MM.1S (cell line): ENCODE results near the gene LDLRAD4.

Experiments used
- DNase-seq: peaks from one replicate; pipeline ENCODE4 v3.0.0-alpha.2; 2015
- H2AFZ ChIP-seq: fragments of 300-600 bp; sonication (generic); 2 replicates; pipeline ENCODE4 v1.6.0; 2016; ENCODE audit warnings: antibody characterized with exemption, low read length
- H3F3A ChIP-seq: fragments of 300-600 bp; sonication (generic); 2 replicates; pipeline ENCODE4 v1.6.1; 2016; ENCODE audit warnings: mild to moderate bottlenecking, antibody characterized with exemption, low read length, moderate library complexity, mixed read lengths; ENCODE audit not compliant: insufficient read depth
- H3K27ac ChIP-seq: fragments of 300-600 bp; sonication (generic); 2 replicates; pipeline ENCODE4 v1.5.1; 2016; ENCODE audit warnings: mild to moderate bottlenecking, low read length
- H3K27me3 ChIP-seq: fragments of 300-600 bp; sonication (generic); replicated peaks from 2 replicates; pipeline ENCODE4 v1.6.0; 2016; ENCODE audit warnings: low read length; ENCODE audit not compliant: insufficient read depth
- H3K36me3 ChIP-seq: fragments of 300-600 bp; sonication (generic); replicated peaks from 2 replicates; pipeline ENCODE4 v1.6.1; 2016; ENCODE audit warnings: mild to moderate bottlenecking, low read length, mixed read lengths; ENCODE audit not compliant: insufficient read depth
- H3K4me1 ChIP-seq: fragments of 300-600 bp; sonication (generic); 2 replicates; pipeline ENCODE4 v1.6.1; 2016; ENCODE audit warnings: low read length, mixed read lengths
- H3K4me2 ChIP-seq: fragments of 300-600 bp; sonication (generic); 2 replicates; pipeline ENCODE4 v1.6.0; 2016; ENCODE audit warnings: low read depth, low read length
- H3K4me3 ChIP-seq: fragments of 300-600 bp; sonication (generic); 2 replicates; pipeline ENCODE4 v1.5.1; 2016; ENCODE audit warnings: low read length, mixed read lengths
- H3K79me2 ChIP-seq: fragments of 300-600 bp; sonication (generic); 2 replicates; pipeline ENCODE4 v1.6.1; 2016; ENCODE audit warnings: mixed run types, low read length, mixed read lengths
- H3K9ac ChIP-seq: fragments of 300-600 bp; sonication (generic); 2 replicates; pipeline ENCODE4 v1.6.1; 2016; ENCODE audit warnings: low read length, mixed read lengths
- H3K9me2 ChIP-seq: fragments of 300-600 bp; sonication (generic); replicated peaks from 2 replicates; pipeline ENCODE4 v1.6.1; 2016; ENCODE audit warnings: mild to moderate bottlenecking, low read length, mixed read lengths; ENCODE audit not compliant: insufficient read depth
- H3K9me3 ChIP-seq: fragments of 300-600 bp; sonication (generic); replicated peaks from 2 replicates; pipeline ENCODE4 v1.6.1; 2016; ENCODE audit warnings: mild to moderate bottlenecking, low read length, mixed read lengths; ENCODE audit not compliant: insufficient read depth
- H4K20me1 ChIP-seq: fragments of 300-600 bp; sonication (generic); 2 replicates; pipeline ENCODE4 v1.6.1; 2016; ENCODE audit warnings: mild to moderate bottlenecking, low read length, moderate library complexity, mixed read lengths; ENCODE audit not compliant: insufficient read depth
- EZH2 ChIP-seq: fragments of 300-600 bp; sonication (generic); optimal IDR thresholded peaks from 2 replicates; pipeline ENCODE3; 2017; ENCODE audit warnings: low read depth, mild to moderate bottlenecking, antibody characterized with exemption, low read length, mixed read lengths
- EZH2phosphoT487 ChIP-seq: fragments of 300-600 bp; sonication (generic); IDR thresholded peaks from 2 replicates; pipeline ENCODE4 v1.6.1; 2018; ENCODE audit warnings: antibody characterized with exemption, low read length
- TF ChIP-seq, protein P1 (sequence below): fragments of 300-600 bp; sonication (generic); IDR thresholded peaks from 2 replicates; pipeline ENCODE4 v1.5.1; 2016; ENCODE audit warnings: antibody characterized with exemption, low read length, mixed read lengths

Gene LDLRAD4

DNA sequence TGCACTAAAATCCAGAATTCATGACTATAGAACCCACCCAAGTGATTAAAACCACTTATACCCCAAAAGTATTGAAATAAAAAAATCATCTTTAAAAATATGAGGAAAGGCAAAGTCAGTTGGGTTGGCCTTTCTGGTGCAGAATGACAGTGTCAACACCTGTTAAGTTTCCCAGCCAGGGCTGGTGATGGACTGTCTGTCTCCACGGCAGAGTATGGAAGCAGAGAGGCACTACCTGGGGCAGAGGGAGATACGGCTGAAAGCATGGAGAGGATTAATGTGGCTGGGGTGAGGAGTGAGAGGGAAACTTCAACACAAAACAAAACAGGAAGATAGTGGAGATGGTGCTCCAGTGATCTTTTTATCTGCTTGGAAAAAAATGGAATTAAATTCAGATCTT, 292.0 kb downstream of the LDLRAD4 start:
- H2AFZ ChIP-seq: no peak overlapping the region
- no peaks in the 10 kb centered on the region for H3K27me3 ChIP-seq
- no peaks in the 10 kb centered on the region for H3F3A ChIP-seq
- H3K4me2 ChIP-seq: no peak overlapping the region
- no peak overlapping the region for H3K9ac ChIP-seq
- no peak overlapping the region for H3K4me3 ChIP-seq
- no peaks in the 10 kb centered on the region for H3K79me2 ChIP-seq
- TF ChIP-seq EZH2phosphoT487 (no peak), EZH2 (no peak)
- TF ChIP-seq, protein P1, sequence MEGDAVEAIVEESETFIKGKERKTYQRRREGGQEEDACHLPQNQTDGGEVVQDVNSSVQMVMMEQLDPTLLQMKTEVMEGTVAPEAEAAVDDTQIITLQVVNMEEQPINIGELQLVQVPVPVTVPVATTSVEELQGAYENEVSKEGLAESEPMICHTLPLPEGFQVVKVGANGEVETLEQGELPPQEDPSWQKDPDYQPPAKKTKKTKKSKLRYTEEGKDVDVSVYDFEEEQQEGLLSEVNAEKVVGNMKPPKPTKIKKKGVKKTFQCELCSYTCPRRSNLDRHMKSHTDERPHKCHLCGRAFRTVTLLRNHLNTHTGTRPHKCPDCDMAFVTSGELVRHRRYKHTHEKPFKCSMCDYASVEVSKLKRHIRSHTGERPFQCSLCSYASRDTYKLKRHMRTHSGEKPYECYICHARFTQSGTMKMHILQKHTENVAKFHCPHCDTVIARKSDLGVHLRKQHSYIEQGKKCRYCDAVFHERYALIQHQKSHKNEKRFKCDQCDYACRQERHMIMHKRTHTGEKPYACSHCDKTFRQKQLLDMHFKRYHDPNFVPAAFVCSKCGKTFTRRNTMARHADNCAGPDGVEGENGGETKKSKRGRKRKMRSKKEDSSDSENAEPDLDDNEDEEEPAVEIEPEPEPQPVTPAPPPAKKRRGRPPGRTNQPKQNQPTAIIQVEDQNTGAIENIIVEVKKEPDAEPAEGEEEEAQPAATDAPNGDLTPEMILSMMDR: no peak
- no peak for DNase-seq
- H3K36me3 ChIP-seq: no peaks in the 10 kb centered on the region
- H4K20me1 ChIP-seq: no peaks in the 10 kb centered on the region
- no peaks in the 10 kb centered on the region for H3K9me2 ChIP-seq
- no peaks in the 10 kb centered on the region for H3K9me3 ChIP-seq
- H3K4me1 ChIP-seq: no peaks in the 10 kb centered on the region
- no peak overlapping the region for H3K27ac ChIP-seq

DNA sequence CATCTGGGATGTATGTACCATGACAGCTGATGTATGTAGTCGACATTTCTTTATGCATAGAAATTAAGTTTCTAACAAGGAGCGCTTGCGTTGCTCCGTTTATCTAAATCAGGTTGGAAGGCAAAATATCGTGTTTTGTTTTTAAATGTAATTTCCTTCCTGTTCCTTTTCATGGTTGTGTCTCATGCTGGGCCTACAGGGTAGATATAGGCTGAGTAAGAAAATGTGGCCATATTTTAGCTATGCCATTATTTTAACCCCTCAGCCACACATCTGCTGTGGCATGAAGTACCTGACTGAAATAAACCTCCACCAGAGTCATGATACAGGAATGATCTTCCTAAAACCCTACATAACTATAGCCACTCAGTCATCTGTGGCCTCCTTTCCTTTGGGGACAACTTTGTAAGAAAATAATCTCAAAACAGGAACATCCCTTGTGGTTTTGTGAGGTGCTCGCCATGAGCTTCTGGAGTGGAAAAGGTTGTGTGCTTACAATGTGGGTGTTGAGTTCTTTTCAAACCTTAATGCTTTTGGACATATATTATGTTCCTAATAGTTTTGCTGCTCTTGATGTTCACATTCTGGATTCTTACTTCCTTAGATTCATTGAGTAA, 293.5 kb downstream of the LDLRAD4 start:
- TF ChIP-seq EZH2 (no peak), EZH2phosphoT487 (no peak)
- TF ChIP-seq, protein P1: no peak
- no peaks in the 10 kb centered on the region for H3K27me3 ChIP-seq
- no peak overlapping the region for H2AFZ ChIP-seq
- H3K36me3 ChIP-seq: no peaks in the 10 kb centered on the region
- no peak overlapping the region for H3K27ac ChIP-seq
- H3F3A ChIP-seq: no peaks in the 10 kb centered on the region
- no peak overlapping the region for H3K4me2 ChIP-seq
- H3K9ac ChIP-seq: no peak overlapping the region
- no peaks in the 10 kb centered on the region for H3K79me2 ChIP-seq
- H4K20me1 ChIP-seq: no peaks in the 10 kb centered on the region
- no peaks in the 10 kb centered on the region for H3K9me3 ChIP-seq
- no peaks in the 10 kb centered on the region for H3K9me2 ChIP-seq
- no peak for DNase-seq
- H3K4me3 ChIP-seq: no peak overlapping the region
- H3K4me1 ChIP-seq: no peaks in the 10 kb centered on the region

DNA sequence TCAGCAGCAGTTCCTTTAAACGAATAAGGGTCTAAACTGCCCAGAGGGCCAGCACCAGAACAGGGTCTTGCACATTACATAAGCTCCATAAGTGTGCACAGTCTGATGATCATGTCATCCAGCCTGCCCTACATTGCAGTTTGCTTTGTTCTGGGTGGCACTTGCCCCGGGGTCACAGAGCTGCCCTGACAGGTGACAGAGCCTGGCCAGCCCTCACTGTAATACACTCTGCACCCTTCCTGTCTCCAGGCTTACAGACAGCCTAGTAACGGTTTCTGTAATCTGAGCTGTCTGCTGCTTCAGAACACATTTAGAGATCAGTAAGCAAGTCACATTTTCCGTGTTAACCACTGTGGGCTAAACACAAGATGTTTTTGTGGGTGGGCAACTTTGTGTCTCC, 294.5 kb downstream of the LDLRAD4 start:
- DNase-seq: no peak
- H3K9me3 ChIP-seq: no peaks in the 10 kb centered on the region
- H3K36me3 ChIP-seq: no peaks in the 10 kb centered on the region
- H3K4me2 ChIP-seq: no peak overlapping the region
- H3K27ac ChIP-seq: no peak overlapping the region
- no peaks in the 10 kb centered on the region for H3K9me2 ChIP-seq
- H3K79me2 ChIP-seq: no peaks in the 10 kb centered on the region
- no peaks in the 10 kb centered on the region for H4K20me1 ChIP-seq
- H3F3A ChIP-seq: no peaks in the 10 kb centered on the region
- TF ChIP-seq EZH2 (no peak), EZH2phosphoT487 (no peak)
- TF ChIP-seq, protein P1: no peak
- no peaks in the 10 kb centered on the region for H3K27me3 ChIP-seq
- no peak overlapping the region for H2AFZ ChIP-seq
- no peaks in the 10 kb centered on the region for H3K4me1 ChIP-seq
- H3K4me3 ChIP-seq: no peak overlapping the region
- no peak overlapping the region for H3K9ac ChIP-seq
